Liver (tissue), 9 donors: ENCODE results near the gene PRR23E. TPM values are rescaled to one million over a fixed set of nuclear protein-coding genes. Genes with fewer than 3 reads are reported as not detected.

Source experiments
- DNase-seq: peaks from one replicate; pipeline ENCODE4 v3.0.0-alpha.2; 2017; ENCODE audit warnings: low spot score
- H3K27ac ChIP-seq, 2 donors: one replicate each; pipeline ENCODE4 v1.7.0; 2013; ENCODE audit warnings: inconsistent platforms in 2 of 2, low read length in 2 of 2, control low read depth in 1 of 2, low read depth in 1 of 2, mild to moderate bottlenecking in 1 of 2
- H3K27me3 ChIP-seq, 4 donors: one replicate each; pipeline versions ENCODE4 v1.6.1 to v1.7.0; 2013; ENCODE audit warnings: low read length in 3 of 4, inconsistent platforms in 1 of 4, mild to moderate bottlenecking in 1 of 4, moderate library complexity in 1 of 4; ENCODE audit not compliant: control insufficient read depth in 4 of 4, insufficient read depth in 4 of 4
- H3K36me3 ChIP-seq, 4 donors: one replicate each; pipeline versions ENCODE4 v1.6.1 to v1.7.0; 2013; ENCODE audit warnings: low read length in 3 of 4, mild to moderate bottlenecking in 3 of 4, low read depth in 1 of 4, moderate library complexity in 1 of 4; ENCODE audit not compliant: control insufficient read depth in 4 of 4, insufficient read depth in 3 of 4
- H3K4me1 ChIP-seq, 4 donors: one replicate each; pipeline versions ENCODE4 v1.6.1 to v1.7.0; 2013; ENCODE audit warnings: low read length in 3 of 4, mild to moderate bottlenecking in 3 of 4, moderate library complexity in 1 of 4; ENCODE audit not compliant: control insufficient read depth in 4 of 4, insufficient read depth in 4 of 4
- H3K4me3 ChIP-seq, 3 donors: one replicate each; pipeline versions ENCODE4 v1.6.1 to v1.7.0; 2013; ENCODE audit warnings: low read length in 3 of 3, control low read depth in 1 of 3, low read depth in 1 of 3, mild to moderate bottlenecking in 1 of 3
- H3K9ac ChIP-seq, 2 donors: one replicate each; pipeline ENCODE4 v1.7.0; 2013; ENCODE audit warnings: low read length in 2 of 2, mild to moderate bottlenecking in 2 of 2, moderate library complexity in 2 of 2, control low read depth in 1 of 2, low read depth in 1 of 2
- H3K9me3 ChIP-seq, 4 donors: one replicate each; pipeline versions ENCODE4 v1.6.1 to v1.7.0; 2013; ENCODE audit warnings: low read length in 3 of 4; ENCODE audit not compliant: control insufficient read depth in 4 of 4
- EGR1 ChIP-seq, 2 donors: IDR thresholded peaks; 2 replicates each; pipeline ENCODE4 v1.6.1; 2016 to 2018; ENCODE audit warnings: antibody characterized with exemption in 2 of 2, low read depth in 2 of 2
- FOXA1 ChIP-seq: IDR thresholded peaks from 2 replicates; pipeline ENCODE4 v1.6.1; 2016; ENCODE audit warnings: antibody characterized with exemption
- FOXA2 ChIP-seq: IDR thresholded peaks from 2 replicates; pipeline ENCODE4 v1.6.1; 2016; ENCODE audit warnings: antibody characterized with exemption
- GABPA ChIP-seq, 2 donors: IDR thresholded peaks in 1 of 2; conservative IDR thresholded peaks in 1 of 2; 2 replicates each; pipeline ENCODE4 v1.6.1; 2016; ENCODE audit warnings: antibody characterized with exemption in 2 of 2, mild to moderate bottlenecking in 1 of 2, moderate library complexity in 1 of 2
- HNF4A ChIP-seq, 2 donors: conservative IDR thresholded peaks; 2 replicates each; pipeline ENCODE4 v1.6.1; 2016; ENCODE audit warnings: antibody characterized with exemption in 2 of 2, mild to moderate bottlenecking in 2 of 2
- HNF4G ChIP-seq: IDR thresholded peaks from 2 replicates; pipeline ENCODE4 v1.6.1; 2016; ENCODE audit warnings: antibody characterized with exemption
- JUND ChIP-seq, 2 donors: IDR thresholded peaks; 2 replicates each; pipeline ENCODE4 v1.6.1; 2016; ENCODE audit warnings: antibody characterized with exemption in 2 of 2
- NR2F2 ChIP-seq: IDR thresholded peaks from 2 replicates; pipeline ENCODE4 v1.6.1; 2016; ENCODE audit warnings: antibody characterized with exemption
- REST ChIP-seq: IDR thresholded peaks from 2 replicates; pipeline ENCODE4 v1.6.1; 2016; ENCODE audit warnings: antibody characterized with exemption, mild to moderate bottlenecking
- RXRA ChIP-seq, 2 donors: IDR thresholded peaks; 2 replicates each; pipeline ENCODE4 v1.6.1; 2017 to 2018; ENCODE audit warnings: antibody characterized with exemption in 2 of 2, mild to moderate bottlenecking in 1 of 2
- SP1 ChIP-seq: IDR thresholded peaks from 2 replicates; pipeline ENCODE4 v1.6.1; 2018; ENCODE audit warnings: antibody characterized with exemption, mild to moderate bottlenecking
- TAF1 ChIP-seq: conservative IDR thresholded peaks from 2 replicates; pipeline ENCODE4 v1.6.1; 2016; ENCODE audit warnings: antibody characterized with exemption, mild to moderate bottlenecking
- YY1 ChIP-seq: IDR thresholded peaks from 2 replicates; pipeline ENCODE4 v1.6.1; 2016; ENCODE audit warnings: antibody characterized with exemption, mild to moderate bottlenecking
- WGBS: extraction: QIAGEN DNeasy Blood & Tissue Kit; methylation state at CpG from one replicate; pipeline ENCODE4 v1.1.7; 2013; 5-methylcytosine and 5-hydroxymethylcytosine counted together
- polyA plus RNA-seq, 2 donors: library from polyadenylated mRNA; stranded (reverse) in 1 of 2; unstranded in 1 of 2; fragments of 200-250 nt in 1 of 2; fragments of >200 nt in 1 of 2; fragmentation: Nextera tagmentation in 1 of 2; extraction: Ambion mirVana in 1 of 2; gene quantifications; one replicate each; pipeline versions ENCODE4 v1.2.1 to v1.2.3, GENCODE V29; 2013 to 2015
- total RNA-seq, 2 donors: library from RNA; depleted of rRNA; stranded (reverse); fragments of >200 nt; gene quantifications; one replicate each; pipeline ENCODE4 v1.2.3, GENCODE V29; 2014
- TF ChIP-seq, protein P1 (sequence below): IDR thresholded peaks from 2 replicates; pipeline ENCODE4 v1.6.1; 2016; ENCODE audit warnings: antibody characterized with exemption
- TF ChIP-seq, protein P2 (sequence below): IDR thresholded peaks from 2 replicates; pipeline ENCODE4 v1.6.1; 2016; ENCODE audit warnings: antibody characterized with exemption
- TF ChIP-seq, protein P3 (sequence below): fragments of 150-350 bp; IDR thresholded peaks from 2 replicates; pipeline ENCODE4 v1.5.1; 2017; ENCODE audit warnings: improper control_type of control experiment, low read depth, low read length; ENCODE audit not compliant: missing input control
- donor health status: healthy.
- donor health status: healthy.
- donor health status: healthy.
- donor health status: healthy.
- donor health status: healthy.

PRR23E gene, protein sequence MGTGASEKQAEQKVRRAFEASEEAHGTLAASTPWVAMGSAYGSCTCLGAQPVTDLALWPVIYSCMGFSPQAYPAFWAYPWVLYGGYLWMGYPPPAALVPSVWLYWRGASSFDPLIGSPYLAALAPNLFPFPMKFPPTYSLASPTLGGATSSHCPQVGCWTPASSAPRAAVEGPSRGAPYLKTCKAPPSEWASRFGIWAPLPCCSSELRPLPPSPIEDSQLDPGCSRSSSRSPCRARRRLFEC
- total RNA-seq (not detected), polyA plus RNA-seq (not detected)

DNA sequence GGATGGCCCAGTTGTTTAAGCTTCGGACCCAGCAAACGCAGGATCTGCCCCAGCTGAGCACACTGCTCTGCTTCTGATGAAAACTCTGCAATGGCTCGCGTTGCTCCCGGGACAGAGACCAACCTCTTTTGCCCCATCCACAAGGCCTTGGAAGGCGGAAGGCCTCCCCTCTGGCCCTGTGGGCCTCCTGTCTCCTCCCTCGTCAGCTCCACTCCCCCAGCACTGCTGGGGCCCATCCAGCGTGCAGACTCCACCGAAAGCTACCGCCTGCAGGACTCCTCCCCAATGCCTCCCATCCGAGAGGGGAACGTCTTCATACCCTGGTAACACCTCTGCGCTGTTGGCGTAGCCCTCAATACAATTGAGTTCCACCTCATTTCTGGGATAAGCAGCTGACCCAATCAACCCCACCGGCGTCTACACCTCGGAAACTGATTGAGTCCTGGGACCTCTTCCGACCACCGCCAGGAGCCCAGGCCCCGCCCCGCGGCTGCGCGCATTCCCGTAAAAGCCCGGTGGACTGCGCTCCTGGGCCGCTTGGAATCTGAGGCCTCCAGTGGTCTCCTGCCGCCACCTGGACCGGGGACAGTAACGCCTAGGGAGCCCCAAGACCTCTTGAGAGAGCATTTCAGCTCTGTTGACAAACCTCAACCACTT, at the start of gene PRR23E:
Gene PRR23E, plus strand, starts transcription at position 556 of the 657 bp plus-strand sequence. CDS start 3,555 bp downstream, outside the sequence.
- Histone ChIP-seq H3K9me3 (peaks cover 3 to 18% (median 6%) of the 10 kb centered on the region in 4 donors), H3K9ac (no peak within 1 kb of the TSS), H3K27me3 (no peaks in the 10 kb centered on the region), H3K36me3 (peaks cover 0 to 1% (median 0%) of the 10 kb centered on the region in 4 donors), H3K27ac (no peak within 1 kb of the TSS), H3K4me1 (no peaks in the 10 kb centered on the region), H3K4me3 (no peak within 1 kb of the TSS)
- TF ChIP-seq, protein P1, sequence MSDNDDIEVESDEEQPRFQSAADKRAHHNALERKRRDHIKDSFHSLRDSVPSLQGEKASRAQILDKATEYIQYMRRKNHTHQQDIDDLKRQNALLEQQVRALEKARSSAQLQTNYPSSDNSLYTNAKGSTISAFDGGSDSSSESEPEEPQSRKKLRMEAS: no peak
- TF ChIP-seq HNF4A (conservative IDR thresholded peaks at IDR 0.05) (no peak), HNF4G (no peak)
- WGBS: 89% methylated on average over 31 of the region's 31 CpGs
- DNase-seq: no peak

DNA sequence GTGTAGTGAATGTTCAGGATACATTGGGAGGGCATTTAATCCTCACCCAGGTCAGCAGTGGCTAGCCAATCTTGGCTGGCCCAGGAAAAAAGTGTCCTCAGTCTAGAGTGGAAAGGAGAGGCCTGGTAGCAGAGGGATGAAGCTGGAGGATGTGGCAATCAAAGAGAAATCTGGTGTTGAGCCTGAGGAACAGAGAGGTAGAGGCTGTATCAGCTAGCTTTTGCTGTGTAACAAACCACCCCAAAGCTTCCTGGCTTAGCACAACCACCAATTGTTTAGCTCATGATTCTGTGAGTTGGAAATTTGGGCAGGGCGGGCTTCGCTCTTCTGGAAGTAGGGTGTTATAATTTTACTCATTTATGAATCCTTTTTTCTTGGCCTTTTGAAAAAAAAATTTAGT, 49.8 kb upstream of the PRR23E start:
- no peaks in the 10 kb centered on the region for H3K36me3 ChIP-seq
- H3K27ac ChIP-seq: no peak overlapping the region
- H3K9ac ChIP-seq: no peak overlapping the region
- H3K27me3 ChIP-seq: peaks cover 0 to 10% (median 0%) of the 10 kb centered on the region in 4 donors
- no peak for DNase-seq
- H3K4me3 ChIP-seq: no peak overlapping the region
- WGBS: 92% methylated on average over 2 of the region's 2 CpGs
- no peak for TF ChIP-seq GABPA (IDR thresholded peaks at IDR 0.05 in 1 of 2, conservative IDR thresholded peaks at IDR 0.05 in 1 of 2)
- TF ChIP-seq REST: no peak
- TF ChIP-seq NR2F2: no peak
- TF ChIP-seq YY1: no peak
- TF ChIP-seq RXRA (IDR thresholded peaks at IDR 0.05): no peak
- TF ChIP-seq, protein P2, sequence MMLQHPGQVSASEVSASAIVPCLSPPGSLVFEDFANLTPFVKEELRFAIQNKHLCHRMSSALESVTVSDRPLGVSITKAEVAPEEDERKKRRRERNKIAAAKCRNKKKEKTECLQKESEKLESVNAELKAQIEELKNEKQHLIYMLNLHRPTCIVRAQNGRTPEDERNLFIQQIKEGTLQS: no peak
- TF ChIP-seq, protein P3, sequence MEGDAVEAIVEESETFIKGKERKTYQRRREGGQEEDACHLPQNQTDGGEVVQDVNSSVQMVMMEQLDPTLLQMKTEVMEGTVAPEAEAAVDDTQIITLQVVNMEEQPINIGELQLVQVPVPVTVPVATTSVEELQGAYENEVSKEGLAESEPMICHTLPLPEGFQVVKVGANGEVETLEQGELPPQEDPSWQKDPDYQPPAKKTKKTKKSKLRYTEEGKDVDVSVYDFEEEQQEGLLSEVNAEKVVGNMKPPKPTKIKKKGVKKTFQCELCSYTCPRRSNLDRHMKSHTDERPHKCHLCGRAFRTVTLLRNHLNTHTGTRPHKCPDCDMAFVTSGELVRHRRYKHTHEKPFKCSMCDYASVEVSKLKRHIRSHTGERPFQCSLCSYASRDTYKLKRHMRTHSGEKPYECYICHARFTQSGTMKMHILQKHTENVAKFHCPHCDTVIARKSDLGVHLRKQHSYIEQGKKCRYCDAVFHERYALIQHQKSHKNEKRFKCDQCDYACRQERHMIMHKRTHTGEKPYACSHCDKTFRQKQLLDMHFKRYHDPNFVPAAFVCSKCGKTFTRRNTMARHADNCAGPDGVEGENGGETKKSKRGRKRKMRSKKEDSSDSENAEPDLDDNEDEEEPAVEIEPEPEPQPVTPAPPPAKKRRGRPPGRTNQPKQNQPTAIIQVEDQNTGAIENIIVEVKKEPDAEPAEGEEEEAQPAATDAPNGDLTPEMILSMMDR: no peak
- TF ChIP-seq JUND (IDR thresholded peaks at IDR 0.05): no peak
- no peak for TF ChIP-seq TAF1
- no peak for TF ChIP-seq EGR1 (IDR thresholded peaks at IDR 0.05; ENCODE audit: low read depth in 2 of 2)
- TF ChIP-seq FOXA1: no peak
- no peak for TF ChIP-seq HNF4A (conservative IDR thresholded peaks at IDR 0.05)
- no peak for TF ChIP-seq SP1
- no peak for TF ChIP-seq FOXA2
- no peaks in the 10 kb centered on the region for H3K4me1 ChIP-seq
- no peaks in the 10 kb centered on the region for H3K9me3 ChIP-seq
